GM12874 (cell line): Measurements from ENCODE around the gene ACSF3.

ENCODE experiments used
- CTCF ChIP-seq: IDR thresholded peaks from 2 replicates; pipeline ENCODE4 v1.5.1; 2011; ENCODE audit warnings: low read depth, mild to moderate bottlenecking, control low read depth, low read length, moderate library complexity; ENCODE audit not compliant: insufficient read depth

ACSF3 gene

GRCh38 chr16:89095491-89095951 lies 1.9 kb downstream of the ACSF3 start:
- no peak for TF ChIP-seq CTCF

GRCh38 chr16:89096042-89096717 lies 2.5 kb downstream of the ACSF3 start:
- no peak for TF ChIP-seq CTCF

- TF ChIP-seq CTCF, result no peak
Observed at GRCh38 chr16:89096768-89097391, 3.2 kb downstream of the ACSF3 start.

- no peak for TF ChIP-seq CTCF
Observed at GRCh38 chr16:89097392-89097772, 3.7 kb downstream of the ACSF3 start.

- no peak for TF ChIP-seq CTCF
Observed at GRCh38 chr16:89098767-89099430, 5.2 kb downstream of the ACSF3 start.

- no peak for TF ChIP-seq CTCF
Observed at GRCh38 chr16:89099905-89100304, 6.3 kb downstream of the ACSF3 start.

GRCh38 chr16:89100601-89101302 lies 7.1 kb downstream of the ACSF3 start:
- TF ChIP-seq CTCF, result no peak
